ENCODE results near the gene INTS11. TPM values are rescaled to one million over a fixed set of nuclear protein-coding genes. Genes with fewer than 3 reads are reported as not detected.

Gene INTS11
- total and polyA plus RNA-seq, 2 experiments from 2014 or later = 102 to 161 TPM

- no peak overlapping the region for H3K27ac ChIP-seq (ENCODE audit: low read depth)
- TF ChIP-seq NANOG (IDR thresholded peaks at IDR 0.05; ENCODE audit: borderline replicate concordance) = no peak
- TF ChIP-seq POLR2AphosphoS5 (IDR thresholded peaks at IDR 0.05; ENCODE audit: low read depth) = no peak
- no peak for TF ChIP-seq ETS1 (IDR thresholded peaks at IDR 0.05)
- no peak for TF ChIP-seq JUNB (IDR thresholded peaks at IDR 0.05; ENCODE audit: unreplicated experiment)
- TF ChIP-seq ZNF114 (CRISPR knock-in tag; IDR thresholded peaks at IDR 0.05) = no peak
- H3K4me3 Mint-ChIP-seq = no peak overlapping the region; the same call in 2 of the 3 replicates
- no peaks in the 10 kb centered on the region; the same call in 1 of the 3 replicates for H3K9me3 Mint-ChIP-seq
- peaks cover 54% of the 10 kb centered on the region for H3K36me3 Mint-ChIP-seq (ENCODE audit: low read depth)
- H3K79me2 ChIP-seq (replicated peaks; ENCODE audit: insufficient read depth) = peaks cover 70% of the 10 kb centered on the region
- H3K27me3 ChIP-seq (ENCODE audit: insufficient read depth) = no peaks in the 10 kb centered on the region
- no peak for DNase-seq (ENCODE audit: low spot score)
- H3F3A ChIP-seq (replicated peaks; ENCODE audit: low read depth) = peaks cover 11% of the 10 kb centered on the region; the same call in 1 of the 2 replicates
- peaks cover 7% of the 10 kb centered on the region; the same call in 1 of the 2 replicates for H3K4me1 ChIP-seq (ENCODE audit: insufficient read depth)
- no peaks in the 10 kb centered on the region for H3K36me3 ChIP-seq (ENCODE audit: insufficient read depth)
- H3K9me2 ChIP-seq (ENCODE audit: insufficient read depth) = no peaks in the 10 kb centered on the region
- H3K27ac Mint-ChIP-seq = no peak overlapping the region
- no peak overlapping the region for H3K4me3 ChIP-seq
- peaks cover 34% of the 10 kb centered on the region for H3K27me3 Mint-ChIP-seq (ENCODE audit: insufficient read depth, low read depth, poor library complexity)
- peaks cover 26% of the 10 kb centered on the region for H4K20me1 ChIP-seq (replicated peaks; ENCODE audit: insufficient read depth)
- H3K4me1 Mint-ChIP-seq = peaks cover 29% of the 10 kb centered on the region
- H2AFZ ChIP-seq = no peak overlapping the region
- no peak for ATAC-seq
- no peak overlapping the region for H3K4me2 ChIP-seq
These were observed 5.4 kb downstream of the INTS11 start for GRCh38 chr1:1318777-1319645.

GRCh38 chr1:1318131-1318652, 6.3 kb downstream of the INTS11 start:
- Histone ChIP-seq H3K9me2 (ENCODE audit: insufficient read depth) (no peaks in the 10 kb centered on the region), H3K4me3 (no peak overlapping the region), H2AFZ (no peak overlapping the region), H3K27me3 (ENCODE audit: insufficient read depth) (no peaks in the 10 kb centered on the region), H3K27ac (ENCODE audit: low read depth) (peak overlapping the region; percentile 87), H3K4me1 (ENCODE audit: insufficient read depth) (peaks cover 7% of the 10 kb centered on the region; the same call in 1 of the 2 replicates), H4K20me1 (replicated peaks; ENCODE audit: insufficient read depth) (peaks cover 26% of the 10 kb centered on the region), H3K79me2 (replicated peaks; ENCODE audit: insufficient read depth) (peaks cover 65% of the 10 kb centered on the region), H3K36me3 (ENCODE audit: insufficient read depth) (0 out of 2 replicates have a peak, but pooled peaks cover under 1% of the 10 kb centered on the region), H3K4me2 (no peak overlapping the region), H3F3A (replicated peaks; ENCODE audit: low read depth) (peaks cover 13% of the 10 kb centered on the region; the same call in 1 of the 2 replicates)
- Mint-ChIP-seq H3K4me3 (no peak overlapping the region), H3K9me3 (no peaks in the 10 kb centered on the region; the same call in 2 of the 3 replicates), H3K27me3 (ENCODE audit: insufficient read depth, low read depth, poor library complexity) (peaks cover 31% of the 10 kb centered on the region), H3K27ac (no peak overlapping the region), H3K4me1 (peaks cover 24% of the 10 kb centered on the region), H3K36me3 (ENCODE audit: low read depth) (peaks cover 57% of the 10 kb centered on the region)
- TF ChIP-seq NANOG (IDR thresholded peaks at IDR 0.05; ENCODE audit: borderline replicate concordance) = no peak
- TF ChIP-seq ZNF331 (CRISPR knock-in tag; IDR thresholded peaks at IDR 0.05; ENCODE audit: low read depth) = no peak
- TF ChIP-seq REST (IDR thresholded peaks at IDR 0.05; ENCODE audit: unreplicated experiment) = no peak
- no peak for TF ChIP-seq CTCF (conservative IDR thresholded peaks at IDR 0.05; ENCODE audit: low read depth in 2 of 2)
- DNase-seq (ENCODE audit: low spot score) (peak; percentile 37), ATAC-seq (peak; percentile 18)

Data from GM23338 (cell line).